CD4-positive, alpha-beta T cell treated with Interleukin-6 for 4 hours (primary cell): ENCODE measurements around the gene PTX4.

ENCODE experiments used
- DNase-seq: peaks from one replicate; pipeline ENCODE4 v3.0.0-alpha.2; 2020; ENCODE audit warnings: mixed read lengths

Gene PTX4

GRCh38 chr16:1488619-1489018 lies at the start of gene PTX4:
Gene PTX4 (minus strand): TSS chr16:1488944. CDS start chr16:1488909, 35 bp downstream.
- DNase-seq = no peak

- peak; percentile 68 for DNase-seq
These were observed 49.1 kb upstream of the PTX4 start for GRCh38 chr16:1537763-1538289.

DNA sequence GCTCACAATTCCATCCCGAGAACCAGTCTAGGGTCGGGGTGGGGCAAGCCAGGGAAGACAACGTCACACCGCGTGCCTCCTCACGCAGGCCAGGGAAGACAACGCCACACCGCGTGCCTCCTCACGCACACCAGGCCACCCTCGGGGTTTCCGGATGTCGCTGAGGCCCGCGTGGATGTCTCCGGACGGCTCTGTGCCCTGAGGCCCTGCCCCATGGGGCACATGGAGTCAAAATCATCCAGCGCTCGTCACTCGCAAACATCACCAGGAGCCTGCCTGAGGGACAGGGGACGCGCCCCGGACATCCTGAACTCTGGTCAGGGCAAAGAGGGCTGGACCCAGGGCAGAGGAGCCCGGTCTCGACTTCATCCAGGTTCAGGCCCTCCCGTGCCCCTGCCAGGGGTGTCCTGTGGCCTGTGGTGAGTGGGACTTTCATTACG lies 48.4 kb upstream of the PTX4 start:
- DNase-seq = no peak

- DNase-seq = no peak
These were observed 47.9 kb upstream of the PTX4 start for GRCh38 chr16:1536601-1537000.

DNA sequence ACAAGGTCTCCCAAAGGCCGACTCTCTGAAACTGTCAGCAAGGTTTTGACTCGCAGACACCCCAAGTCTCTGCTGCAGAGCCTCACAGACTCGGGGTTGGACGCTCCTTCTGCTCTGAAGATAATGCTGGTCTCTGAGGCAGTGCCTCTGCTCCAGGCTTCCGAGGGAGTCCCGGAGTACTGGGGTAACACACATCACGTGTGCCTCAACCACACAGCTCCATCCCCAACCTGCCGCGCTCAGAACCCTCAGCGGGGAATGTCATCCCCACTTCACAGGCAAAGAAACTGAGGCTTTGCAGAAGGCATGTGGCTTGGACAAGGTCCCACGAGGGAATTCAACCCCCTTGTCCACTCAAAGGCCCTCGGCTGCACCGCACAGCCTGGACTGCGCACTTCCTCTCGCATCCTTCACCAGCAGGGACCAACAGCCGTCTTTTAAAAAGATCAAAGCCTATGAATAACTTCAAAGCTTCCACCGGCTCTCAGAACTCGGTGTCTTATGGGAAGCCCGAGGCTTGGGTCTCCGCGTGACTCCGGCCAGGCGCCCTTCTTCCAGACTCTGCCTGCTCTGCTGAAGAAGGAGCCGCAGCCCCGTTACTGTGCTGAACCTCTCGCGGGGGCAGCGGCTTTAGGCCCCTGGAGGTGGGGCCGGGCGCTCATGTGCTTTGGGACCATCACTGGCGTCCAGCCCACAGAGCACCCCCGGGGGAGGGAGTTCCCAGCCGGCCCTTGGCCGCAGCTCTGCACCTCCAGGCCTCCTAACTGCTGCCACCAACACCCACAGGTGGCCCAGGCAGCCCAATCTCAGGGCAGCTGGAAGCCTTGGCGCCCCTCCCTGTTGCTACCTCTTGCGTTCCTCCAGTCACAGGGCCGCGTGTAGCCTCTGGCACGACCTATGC lies 46.9 kb upstream of the PTX4 start:
- peak; percentile 48 for DNase-seq

DNA sequence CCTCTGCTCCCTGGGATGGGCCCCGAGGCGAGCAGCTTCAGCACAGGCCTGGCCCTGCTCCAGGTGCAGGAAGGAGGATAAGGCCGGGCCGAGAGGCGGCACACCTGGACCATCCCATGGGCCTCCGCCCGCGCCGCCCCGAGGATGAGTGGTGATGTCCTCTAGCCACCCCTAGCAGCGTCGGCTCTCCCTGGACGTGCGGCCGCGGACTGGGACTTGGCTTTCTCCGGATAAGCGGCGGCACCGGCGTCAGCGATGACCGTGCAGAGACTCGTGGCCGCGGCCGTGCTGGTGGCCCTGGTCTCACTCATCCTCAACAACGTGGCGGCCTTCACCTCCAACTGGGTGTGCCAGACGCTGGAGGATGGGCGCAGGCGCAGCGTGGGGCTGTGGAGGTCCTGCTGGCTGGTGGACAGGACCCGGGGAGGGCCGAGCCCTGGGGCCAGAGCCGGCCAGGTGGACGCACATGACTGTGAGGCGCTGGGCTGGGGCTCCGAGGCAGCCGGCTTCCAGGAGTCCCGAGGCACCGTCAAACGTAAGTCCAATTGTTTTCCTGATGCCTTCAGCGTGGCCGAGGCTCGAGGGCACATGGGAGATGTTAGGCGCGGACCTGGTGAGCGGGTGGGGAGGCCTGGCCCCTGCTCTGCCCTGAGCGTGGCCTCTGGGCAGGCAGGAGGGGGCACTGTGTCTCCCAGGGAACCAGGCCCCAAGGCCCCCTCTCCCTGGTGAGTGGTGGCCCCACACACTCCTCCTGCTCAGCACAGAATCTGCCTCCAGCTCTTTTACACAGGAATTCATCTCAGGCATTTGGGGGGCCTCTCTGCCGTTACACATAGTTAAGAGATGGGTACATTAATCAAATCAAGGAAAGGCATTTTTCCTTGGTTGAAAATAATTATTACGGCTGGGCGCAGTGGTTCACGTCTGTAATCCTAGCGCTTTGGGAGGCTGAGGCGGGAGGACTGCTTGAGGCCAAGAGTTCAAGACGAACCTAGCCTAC lies 45.6 kb upstream of the PTX4 start:
- DNase-seq = peak; percentile 31

GRCh38 chr16:1533443-1533951 lies 44.8 kb upstream of the PTX4 start, which contains the start of gene TMEM204:
Gene TMEM204 (plus strand): TSS chr16:1533666. CDS start chr16:1534276, 610 bp downstream.
- DNase-seq = peak; percentile 71

DNA sequence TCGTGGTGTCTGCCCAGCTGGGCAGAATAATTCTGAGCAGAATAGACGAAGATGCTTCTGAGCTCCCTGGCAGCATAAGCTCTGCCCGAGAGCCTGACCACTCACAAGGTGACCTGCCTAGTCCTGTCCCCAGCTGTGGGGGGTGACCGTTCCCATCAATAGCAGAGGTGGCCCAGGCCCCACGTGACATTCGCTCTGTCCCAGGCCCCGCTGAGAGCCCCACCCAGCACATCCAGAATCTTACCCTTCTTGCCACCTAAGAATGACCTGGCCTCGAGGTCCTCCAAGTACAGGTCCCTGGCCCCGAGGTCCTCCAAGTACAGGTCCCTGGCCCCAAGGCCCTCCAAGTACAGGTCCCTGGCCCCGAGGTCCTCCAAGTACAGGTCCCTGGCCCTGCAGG lies 44.0 kb upstream of the PTX4 start:
- DNase-seq = no peak

DNA sequence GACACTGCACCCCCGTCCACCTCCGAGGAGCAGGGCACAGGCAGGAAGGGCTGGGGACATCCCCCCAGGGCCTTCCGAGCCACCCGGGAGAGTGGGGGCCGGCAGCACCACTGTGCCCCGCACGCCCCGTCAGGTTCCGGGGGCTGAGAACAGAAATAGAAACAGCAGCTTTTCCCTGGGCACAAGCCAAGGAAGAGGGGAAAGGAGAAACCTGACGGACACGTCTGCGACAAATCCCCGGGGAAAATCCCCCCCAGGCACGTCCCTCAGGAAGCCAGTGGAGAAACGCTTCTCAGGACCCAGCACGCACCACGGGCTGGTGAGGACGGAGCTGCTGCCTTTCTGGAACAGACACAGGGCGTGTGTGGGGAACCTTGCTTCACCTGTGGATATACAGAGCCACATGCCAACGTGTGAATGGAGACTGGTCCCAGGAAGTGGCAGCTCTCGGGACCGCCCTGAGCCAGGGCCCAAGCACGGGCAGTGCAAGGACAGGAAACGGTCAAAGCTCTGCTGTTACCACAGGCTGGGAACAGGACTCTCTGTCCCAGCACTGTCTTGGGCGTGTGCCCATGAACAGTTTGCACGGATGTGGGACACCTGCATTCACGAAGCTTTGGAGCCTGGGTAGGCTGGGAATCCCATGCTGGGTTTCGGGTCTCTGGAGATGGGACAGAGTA lies 43.5 kb upstream of the PTX4 start:
- DNase-seq = no peak

DNA sequence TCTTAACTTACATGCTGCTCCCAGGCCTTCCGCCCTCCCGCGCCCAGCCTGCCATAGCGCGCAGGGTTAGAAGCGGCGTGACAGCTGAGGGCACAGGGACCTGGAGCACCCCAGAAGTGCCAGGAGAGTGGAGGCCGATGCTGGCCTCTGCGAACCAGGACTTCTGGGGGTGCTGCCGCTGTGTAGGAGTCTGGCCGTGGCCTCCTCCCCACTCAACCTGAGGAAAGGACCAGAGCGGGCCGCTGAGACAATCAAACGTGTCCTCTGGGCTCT lies 42.8 kb upstream of the PTX4 start:
- no peak for DNase-seq

DNA sequence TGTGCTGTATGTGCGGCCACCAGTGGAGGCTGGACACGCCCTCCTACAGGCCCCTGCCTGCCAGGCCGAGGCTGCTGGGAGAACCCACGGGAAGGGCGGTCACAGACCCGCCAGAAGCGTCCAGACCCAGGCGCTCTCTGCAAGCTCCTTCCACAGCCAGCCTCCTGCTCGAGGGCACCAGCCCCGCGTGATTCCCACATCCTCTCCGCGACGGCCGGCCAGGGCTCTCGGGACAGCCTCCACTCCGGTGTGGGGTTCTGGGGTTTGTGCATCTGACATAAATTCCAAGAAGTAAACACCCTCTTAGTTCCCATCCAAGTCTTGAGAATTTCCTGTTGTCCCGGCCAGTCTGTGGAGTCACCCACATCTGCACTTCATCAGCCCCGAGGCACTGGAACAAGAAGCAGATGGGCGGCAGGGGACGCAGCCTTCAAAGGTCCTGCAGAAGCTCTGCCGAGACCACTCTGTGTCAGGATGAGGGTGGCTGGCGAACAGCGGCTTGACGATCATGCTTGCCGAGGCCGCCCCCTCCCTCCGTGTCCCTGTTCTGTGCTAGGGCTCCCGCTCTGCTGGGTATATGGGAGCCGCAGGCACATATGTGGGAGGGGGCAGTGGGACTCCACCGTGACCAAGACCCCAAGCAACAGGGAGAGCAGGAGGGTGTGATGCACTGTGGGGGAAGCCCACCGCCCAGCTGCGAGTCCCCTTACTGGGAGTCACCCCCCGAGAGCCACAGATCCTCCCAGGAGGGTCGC lies 42.3 kb upstream of the PTX4 start:
- DNase-seq = no peak

GRCh38 chr16:1530349-1530882 lies 41.7 kb upstream of the PTX4 start:
- DNase-seq = no peak

- no peak for DNase-seq
These were observed 40.3 kb upstream of the PTX4 start for GRCh38 chr16:1528921-1529537.

GRCh38 chr16:1527836-1528811 lies 39.4 kb upstream of the PTX4 start:
- no peak for DNase-seq

DNA sequence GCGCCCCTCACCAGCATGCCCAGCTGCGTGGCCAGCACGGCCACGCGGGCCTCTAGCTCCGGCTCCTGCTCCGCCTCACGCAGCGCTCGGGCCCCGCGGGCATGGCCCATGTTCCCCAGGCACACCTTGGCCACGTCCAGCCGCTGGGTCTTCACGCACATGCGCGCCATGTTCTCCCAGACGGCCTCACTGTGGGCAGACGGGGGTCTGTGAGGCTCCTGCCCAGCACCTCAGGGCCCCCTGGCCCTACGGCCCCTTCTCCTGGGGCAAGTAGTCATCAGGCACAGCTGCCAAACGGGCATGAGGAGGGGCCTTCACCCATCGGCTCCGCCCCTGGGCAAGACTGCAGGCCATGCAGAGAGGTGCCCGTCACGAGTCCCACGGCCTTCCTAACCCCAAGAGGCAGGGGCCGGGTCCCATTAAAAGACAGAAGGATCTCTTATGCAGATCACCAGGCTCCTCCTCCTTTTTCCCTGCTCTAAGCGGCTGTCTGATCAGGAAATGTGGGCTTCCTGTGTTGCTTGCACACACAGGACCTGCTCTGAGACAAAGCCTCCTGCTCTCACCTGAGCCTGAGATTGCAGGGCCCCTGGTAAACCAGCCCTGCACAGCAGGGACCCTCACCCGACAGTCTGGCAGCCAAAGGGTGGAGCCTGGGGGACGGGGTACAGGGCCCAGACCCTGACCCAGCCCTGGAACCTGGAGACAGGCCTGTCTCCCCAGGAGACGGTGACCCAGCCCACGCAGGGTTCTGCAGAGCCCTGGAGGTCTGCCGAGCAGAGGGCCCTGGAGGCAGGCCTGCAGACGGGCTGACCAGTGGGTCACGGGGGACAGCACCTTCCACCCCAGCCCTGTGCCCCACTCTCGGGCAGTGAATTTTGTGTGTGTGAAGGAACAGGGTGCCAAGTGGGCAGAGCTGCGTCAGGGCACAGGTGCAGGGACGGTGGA lies 38.1 kb upstream of the PTX4 start:
- DNase-seq = peak; percentile 67

- DNase-seq = peak; percentile 61
These were observed 37.3 kb upstream of the PTX4 start for GRCh38 chr16:1525871-1526607.

- no peak for DNase-seq
These were observed 35.6 kb upstream of the PTX4 start for GRCh38 chr16:1524366-1524765.
